NCI-H2196 (cell line): ENCODE measurements around the gene ADGRL1.
A peak's percentile ranks its signal among the peaks of the same experiment; 100 is the strongest.
"Not testable (repeated sequence)": the region's sequence is repeated elsewhere in the genome, so short reads cannot be mapped to it uniquely, and the experiment has no call there.

Source experiments
- DNase-seq: peaks from one replicate; lab custom pipeline; 2025; ENCODE audit not compliant: unreplicated experiment; lab: John Stamatoyannopoulos, UW

Gene ADGRL1

GRCh38 chr19:14164082-14164481 lies 41.9 kb downstream of the ADGRL1 start:
- no peak for DNase-seq

DNA sequence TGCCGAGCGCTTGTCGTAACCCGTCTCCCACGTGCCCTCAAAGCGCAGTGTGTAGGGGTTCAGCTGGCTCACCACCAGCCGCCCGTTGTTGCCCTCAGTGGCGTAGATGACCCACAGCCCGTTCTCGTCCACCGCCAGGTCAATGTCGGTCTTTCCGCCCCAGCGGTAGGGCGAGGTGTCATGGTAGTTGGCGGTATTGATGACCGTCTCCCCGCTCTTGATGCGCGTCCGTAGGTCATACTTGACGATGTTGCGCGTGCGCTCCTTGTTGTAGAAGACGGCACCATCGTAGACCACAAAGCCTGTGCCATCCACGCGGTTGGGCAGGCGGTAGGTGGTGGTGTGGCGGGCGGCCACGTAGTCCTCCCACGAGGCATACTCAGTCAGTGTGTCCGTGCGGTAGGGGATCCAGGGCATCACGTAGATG lies 43.1 kb downstream of the ADGRL1 start:
- DNase-seq = no peak

DNA sequence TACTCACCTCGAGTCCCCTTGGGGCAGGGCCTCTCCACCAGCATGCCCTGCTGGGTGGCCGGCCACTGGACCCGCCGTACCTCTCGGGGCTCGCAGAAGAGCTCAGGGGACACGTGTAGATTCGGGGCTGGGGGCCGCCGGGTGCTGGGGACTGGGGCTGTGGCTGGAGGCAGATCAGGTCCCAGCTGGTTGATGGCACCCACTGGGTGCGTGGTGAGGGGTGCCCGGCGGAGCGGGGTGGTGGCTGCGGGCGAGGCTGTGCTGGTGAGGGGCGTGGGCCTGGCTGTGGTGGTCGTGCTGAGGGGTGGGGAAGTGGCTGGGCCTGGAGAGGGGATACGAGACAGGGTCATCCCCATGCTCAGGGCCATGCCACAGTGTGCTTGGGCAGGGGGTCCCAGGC lies 44.7 kb downstream of the ADGRL1 start:
- DNase-seq = no peak

DNA sequence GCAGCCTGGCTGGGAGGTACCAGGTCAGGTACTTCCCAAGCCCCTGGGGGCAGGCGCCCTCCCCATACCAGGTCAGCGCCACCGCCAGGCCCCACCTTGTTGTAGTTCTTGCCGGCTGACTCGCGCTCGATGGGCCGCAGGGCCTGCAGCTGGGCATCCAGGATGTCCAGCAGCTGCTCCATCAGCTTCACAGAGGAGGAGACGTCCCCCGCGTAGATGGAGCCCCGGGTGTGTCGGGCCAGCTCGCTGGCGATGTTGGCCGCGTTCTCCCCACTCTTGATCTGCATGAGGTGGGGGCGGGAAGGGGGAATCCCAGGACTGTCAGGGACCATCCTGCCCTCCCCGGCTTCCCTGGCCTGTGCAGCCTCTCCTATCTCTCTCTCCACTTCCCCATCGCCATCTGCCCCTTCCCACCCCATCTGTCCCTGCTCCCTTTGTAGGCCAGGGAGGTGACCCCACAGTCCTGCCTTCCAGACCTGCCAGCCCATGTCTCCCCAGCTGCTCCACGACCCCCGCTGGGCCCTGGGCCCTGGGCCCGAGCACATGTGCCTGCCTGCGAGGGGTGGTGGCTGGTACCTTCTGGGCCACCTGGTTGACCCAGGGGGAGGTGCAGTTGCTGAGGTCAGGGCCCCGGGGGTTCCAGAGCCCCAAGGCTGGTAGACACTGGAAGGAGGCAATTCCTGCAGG lies 45.8 kb downstream of the ADGRL1 start:
- DNase-seq = no peak

GRCh38 chr19:14159059-14159458 lies 46.9 kb downstream of the ADGRL1 start:
- DNase-seq = no peak

DNA sequence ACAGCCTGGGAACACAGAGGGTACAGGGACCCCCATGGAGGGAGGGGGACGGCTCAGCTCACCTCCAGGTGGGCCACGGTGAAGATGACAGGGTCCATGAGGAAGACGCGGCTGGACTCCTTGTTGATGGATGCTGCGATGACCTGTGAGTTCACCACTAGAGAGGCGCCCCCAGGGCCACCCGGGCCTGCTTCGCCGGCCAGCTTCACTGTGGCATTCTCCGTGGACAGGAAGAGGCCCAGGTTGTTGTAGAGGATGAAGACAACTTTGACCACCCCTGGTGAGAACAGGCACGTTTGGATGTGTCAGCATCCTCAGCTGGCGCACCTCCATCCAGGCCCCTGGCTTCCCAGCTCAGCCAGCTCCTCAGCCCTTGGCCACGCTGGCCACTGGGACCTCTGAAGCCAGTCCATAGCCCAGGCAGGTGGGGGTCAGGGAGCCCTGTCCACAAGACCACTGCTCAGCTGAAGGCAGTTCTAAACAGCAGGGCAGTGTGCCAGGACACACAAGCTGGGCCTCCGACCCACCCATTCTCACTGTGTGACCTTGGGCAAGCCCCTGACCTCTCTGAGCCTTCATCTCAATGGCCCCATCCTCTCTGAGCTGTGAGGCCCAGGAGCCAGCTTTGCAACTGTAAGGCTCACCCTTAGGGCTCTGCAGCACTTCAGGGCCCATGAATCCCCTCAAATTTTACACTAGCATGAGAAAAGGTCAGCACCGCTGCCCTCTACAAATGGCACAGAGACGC lies 47.5 kb downstream of the ADGRL1 start:
- DNase-seq = no peak

DNA sequence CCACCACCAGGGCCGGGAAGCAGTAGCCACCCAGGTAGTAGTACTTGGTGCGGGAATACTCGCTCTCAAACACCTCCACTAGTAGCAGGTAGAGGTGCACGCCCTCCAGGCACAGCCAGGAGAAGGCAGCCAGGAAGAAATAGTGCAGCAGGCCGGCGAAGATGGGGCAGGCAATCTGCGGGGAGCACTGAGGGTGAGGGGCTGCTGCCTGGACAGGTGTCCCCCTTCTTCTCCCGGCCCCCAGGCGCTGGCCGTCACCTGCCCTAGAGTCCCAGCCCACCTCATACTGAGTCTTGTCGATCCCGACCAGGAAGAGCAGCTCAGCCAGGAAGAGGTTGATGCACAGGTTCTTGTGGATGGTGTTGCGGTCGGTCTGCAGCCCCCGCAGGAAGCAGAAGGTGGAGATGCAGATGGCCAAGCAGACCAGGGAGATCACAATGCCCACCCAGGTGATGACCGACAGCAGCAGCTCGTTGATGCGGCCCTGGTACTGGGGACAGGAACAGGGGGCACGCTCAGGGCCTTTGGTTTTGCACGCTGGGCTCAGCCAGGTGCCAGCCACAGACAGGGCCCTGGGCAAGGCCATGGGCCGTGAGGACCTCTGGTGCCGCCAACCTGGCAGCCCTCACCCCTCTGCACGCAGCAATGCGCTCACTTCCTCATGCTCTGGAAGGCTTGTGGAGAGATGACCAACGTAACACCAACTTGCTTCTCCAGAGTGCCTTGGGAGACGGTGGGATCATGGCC lies 48.8 kb downstream of the ADGRL1 start:
- DNase-seq = no peak

- no peak for DNase-seq
These were observed 49.8 kb downstream of the ADGRL1 start for GRCh38 chr19:14156122-14156521.

GRCh38 chr19:14155371-14155770 lies 50.6 kb downstream of the ADGRL1 start:
- DNase-seq = no peak

- DNase-seq = no peak
These were observed 53.3 kb downstream of the ADGRL1 start for GRCh38 chr19:14152713-14153112.

DNA sequence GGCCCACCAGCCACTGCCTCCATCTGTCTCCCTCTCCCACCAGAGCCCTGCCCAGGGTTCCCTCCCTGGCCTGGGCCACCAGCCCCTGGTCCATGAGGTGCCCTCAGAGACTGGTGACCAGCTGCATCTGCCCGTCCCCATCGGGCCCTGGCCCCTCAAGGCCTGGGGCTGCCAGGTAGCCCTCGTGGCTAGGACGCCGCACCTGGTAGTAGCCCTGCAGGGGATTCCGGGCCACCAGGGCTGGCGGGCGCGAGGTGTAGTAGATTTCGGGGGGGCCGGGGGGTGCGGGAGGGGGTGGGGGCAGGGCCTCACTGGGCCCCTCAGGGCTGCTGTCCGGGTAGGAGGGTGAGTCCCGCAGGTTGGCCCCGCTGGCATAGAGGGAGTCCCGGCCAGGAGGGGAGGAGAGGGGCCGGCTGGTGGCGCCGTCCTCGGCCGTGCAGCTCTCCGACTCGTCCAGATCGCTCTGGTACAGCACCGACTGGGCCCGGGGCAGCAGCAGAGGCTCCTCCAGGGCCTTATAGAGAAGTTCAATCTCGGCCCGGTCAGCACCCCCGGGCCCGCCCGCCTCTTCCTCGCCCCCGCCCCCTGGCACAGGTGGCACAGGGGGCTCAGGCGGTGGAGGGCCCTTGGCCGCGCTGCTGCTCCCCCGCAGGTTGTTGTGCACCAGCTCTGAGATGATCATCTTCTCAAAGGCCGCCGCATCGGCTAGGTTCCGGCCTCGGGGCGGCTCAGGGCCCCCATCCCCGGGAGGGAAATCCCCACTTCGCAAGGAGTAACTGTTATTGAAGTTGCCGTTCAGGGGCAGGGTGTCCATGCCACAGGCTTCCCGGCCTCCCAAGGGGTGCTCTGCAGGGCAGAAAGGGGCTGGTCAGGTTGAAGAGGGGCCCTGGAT lies 55.0 kb downstream of the ADGRL1 start:
- no peak for DNase-seq

GRCh38 chr19:14150041-14150769 lies 55.8 kb downstream of the ADGRL1 start:
- DNase-seq = no peak

GRCh38 chr19:14149509-14149994 lies 56.4 kb downstream of the ADGRL1 start:
- DNase-seq = no peak

GRCh38 chr19:14148751-14149410 lies 57.1 kb downstream of the ADGRL1 start:
- no peak for DNase-seq

- DNase-seq = peak; percentile 68
These were observed 58.0 kb downstream of the ADGRL1 start for GRCh38 chr19:14147797-14148605.

DNA sequence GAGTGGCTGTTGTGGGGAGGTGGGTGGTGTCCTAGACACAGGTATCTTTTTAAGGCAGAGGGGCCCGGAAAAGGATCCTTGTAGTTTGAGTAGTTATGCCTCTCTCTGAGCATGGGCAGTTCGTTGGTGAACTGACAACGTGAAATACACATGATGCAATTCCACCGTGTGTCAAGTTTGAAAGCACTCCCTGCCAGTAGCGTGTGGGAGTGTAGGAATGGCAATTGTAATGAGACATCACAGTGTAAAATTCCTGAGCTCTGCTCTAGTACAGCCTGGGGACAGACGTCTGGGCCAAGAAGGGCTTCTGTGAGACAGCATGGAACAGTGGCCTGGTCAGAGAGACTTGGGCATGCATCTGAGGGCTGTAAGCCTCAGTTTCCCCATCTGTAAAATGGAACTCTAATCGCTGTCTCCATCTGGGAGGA lies 59.2 kb downstream of the ADGRL1 start:
- DNase-seq = no peak

DNA sequence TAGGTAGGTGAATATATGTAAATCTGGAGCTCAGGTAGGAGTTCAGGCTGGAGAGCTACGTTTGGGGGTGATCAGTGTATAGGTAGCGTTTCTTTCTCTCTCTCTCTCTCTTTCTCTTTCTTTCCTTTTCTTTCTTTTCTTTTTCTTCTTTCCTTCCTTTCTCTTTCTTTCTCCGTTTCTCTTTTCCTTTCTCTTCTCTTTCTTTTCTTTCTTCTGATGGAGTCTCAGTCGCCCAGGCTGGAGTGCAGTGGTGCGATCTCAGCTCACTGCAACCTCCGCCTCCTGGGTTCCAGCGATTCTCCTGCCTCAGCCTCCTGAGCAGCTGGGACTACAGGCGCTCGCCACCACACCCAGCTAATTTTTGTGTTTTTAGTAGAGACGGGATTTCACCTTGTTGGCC lies 59.8 kb downstream of the ADGRL1 start:
- not testable (repeated sequence) for DNase-seq

GRCh38 chr19:14145381-14145780 lies 60.6 kb downstream of the ADGRL1 start:
- no peak for DNase-seq
